ENCODE data around the gene PPARD.

GRCh38 chr6:35477028-35477427 lies 134.7 kb downstream of the PPARD start:
- TF ChIP-seq, protein P1, sequence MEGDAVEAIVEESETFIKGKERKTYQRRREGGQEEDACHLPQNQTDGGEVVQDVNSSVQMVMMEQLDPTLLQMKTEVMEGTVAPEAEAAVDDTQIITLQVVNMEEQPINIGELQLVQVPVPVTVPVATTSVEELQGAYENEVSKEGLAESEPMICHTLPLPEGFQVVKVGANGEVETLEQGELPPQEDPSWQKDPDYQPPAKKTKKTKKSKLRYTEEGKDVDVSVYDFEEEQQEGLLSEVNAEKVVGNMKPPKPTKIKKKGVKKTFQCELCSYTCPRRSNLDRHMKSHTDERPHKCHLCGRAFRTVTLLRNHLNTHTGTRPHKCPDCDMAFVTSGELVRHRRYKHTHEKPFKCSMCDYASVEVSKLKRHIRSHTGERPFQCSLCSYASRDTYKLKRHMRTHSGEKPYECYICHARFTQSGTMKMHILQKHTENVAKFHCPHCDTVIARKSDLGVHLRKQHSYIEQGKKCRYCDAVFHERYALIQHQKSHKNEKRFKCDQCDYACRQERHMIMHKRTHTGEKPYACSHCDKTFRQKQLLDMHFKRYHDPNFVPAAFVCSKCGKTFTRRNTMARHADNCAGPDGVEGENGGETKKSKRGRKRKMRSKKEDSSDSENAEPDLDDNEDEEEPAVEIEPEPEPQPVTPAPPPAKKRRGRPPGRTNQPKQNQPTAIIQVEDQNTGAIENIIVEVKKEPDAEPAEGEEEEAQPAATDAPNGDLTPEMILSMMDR (IDR thresholded peaks at IDR 0.05) = no peak
- TF ChIP-seq POLR2A (IDR thresholded peaks at IDR 0.05) = no peak
- TF ChIP-seq POLR2AphosphoS5 (IDR thresholded peaks at IDR 0.05) = no peak
